HG03280 (cell line): ENCODE measurements around the gene KYNU.
A peak's percentile ranks its signal among the peaks of the same experiment; 100 is the strongest.

Source experiments
- ATAC-seq: cut with Tn5 transposase; IDR thresholded peaks from one replicate; pipeline ENCODE4 v1.9.1; 2021; ENCODE audit warnings: mild to moderate bottlenecking, moderate library complexity; ENCODE audit not compliant: unreplicated experiment

Gene KYNU

DNA sequence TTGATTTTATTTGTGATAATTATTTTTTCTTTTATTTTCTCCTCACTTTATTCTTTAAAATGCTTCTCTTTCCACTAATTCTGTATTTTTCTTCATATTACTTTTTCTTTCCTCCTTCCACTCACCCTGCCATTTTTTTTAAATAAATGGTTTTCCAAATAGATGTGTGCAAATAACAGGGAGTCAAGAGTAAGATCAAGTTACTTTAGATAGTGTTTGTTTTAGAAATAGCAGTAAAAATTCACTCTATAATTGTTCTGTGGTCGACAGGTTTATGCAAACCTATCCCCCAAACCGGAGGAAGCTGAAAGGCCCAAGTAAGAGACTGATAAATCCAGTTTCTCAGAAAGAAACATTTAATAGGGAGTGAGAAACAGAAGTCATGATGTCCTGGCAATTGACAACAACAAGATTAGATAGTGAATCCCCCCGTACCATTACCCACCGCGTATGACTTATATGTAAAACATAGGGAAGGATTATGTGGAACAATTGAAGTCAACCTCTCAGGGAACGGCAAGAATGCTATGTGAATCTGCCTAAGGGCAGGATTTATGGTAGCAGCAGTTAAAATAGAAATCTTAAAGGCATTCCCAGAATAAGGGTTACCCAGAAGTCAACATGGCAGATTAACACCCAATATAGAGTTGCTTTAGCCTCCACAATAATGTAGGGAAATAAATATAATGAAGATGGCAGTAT is 75.5 kb downstream of the KYNU start:
- no peak for ATAC-seq

DNA sequence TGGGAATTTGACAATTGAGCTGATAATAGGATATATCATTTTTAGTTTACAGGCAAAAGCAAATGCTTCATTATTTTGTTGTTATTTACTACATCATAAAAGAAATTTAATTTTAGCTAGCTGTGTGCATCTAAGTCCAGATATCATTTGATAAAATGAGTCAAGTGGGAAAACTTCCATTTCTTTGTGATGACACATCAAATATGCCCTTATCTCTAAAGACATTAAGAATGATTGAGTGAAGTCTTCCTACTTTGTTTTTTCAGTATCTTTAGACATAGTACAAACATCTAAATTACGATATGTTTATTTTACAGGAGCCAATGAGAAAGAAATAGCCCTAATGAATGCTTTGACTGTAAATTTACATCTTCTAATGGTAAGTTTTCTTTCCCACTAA is 77.0 kb downstream of the KYNU start:
- ATAC-seq = no peak

GRCh38 chr2:142957144-142957543 is 79.7 kb downstream of the KYNU start:
- ATAC-seq = no peak

DNA sequence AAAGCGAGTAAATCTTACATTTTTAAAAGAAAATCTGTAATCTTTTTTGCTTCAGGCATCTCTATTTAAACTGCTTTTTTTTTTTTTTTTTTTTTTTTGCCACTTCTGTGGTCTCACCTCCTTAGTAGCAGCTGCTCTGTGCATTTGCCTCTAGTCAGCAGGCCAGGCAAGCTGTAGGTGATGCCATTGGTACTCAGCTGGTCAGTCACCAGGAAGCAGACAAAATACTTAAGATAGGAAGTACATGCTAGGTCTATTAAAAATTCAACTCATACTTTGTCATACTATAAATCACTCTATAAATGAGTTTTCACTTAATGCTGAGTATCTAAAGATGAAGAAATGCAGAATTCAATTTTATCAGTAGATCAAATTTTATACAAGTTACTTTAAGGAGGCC is 83.7 kb downstream of the KYNU start:
- no peak for ATAC-seq

GRCh38 chr2:142965443-142965842 is 88.0 kb downstream of the KYNU start:
- ATAC-seq = no peak

GRCh38 chr2:142966284-142966683 is 88.8 kb downstream of the KYNU start:
- ATAC-seq = no peak

DNA sequence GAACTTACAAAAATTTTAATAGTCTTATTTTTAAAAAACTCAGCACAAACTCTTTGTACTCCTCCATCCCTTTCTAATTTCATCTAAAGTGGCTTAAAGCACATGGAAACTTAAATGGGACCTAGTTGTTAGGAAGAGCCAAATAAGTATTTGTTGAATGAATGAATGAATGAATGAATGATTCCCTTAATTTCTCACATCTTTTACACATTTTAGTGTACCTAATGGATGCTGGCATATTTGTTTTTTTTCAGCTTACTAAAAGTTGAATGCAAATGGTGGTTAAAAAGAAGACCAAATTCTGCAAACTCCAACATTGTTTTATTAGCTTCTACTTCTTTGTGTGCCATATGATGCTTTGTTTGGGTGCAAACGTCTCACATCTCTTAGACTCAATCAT is 89.6 kb downstream of the KYNU start:
- no peak for ATAC-seq

DNA sequence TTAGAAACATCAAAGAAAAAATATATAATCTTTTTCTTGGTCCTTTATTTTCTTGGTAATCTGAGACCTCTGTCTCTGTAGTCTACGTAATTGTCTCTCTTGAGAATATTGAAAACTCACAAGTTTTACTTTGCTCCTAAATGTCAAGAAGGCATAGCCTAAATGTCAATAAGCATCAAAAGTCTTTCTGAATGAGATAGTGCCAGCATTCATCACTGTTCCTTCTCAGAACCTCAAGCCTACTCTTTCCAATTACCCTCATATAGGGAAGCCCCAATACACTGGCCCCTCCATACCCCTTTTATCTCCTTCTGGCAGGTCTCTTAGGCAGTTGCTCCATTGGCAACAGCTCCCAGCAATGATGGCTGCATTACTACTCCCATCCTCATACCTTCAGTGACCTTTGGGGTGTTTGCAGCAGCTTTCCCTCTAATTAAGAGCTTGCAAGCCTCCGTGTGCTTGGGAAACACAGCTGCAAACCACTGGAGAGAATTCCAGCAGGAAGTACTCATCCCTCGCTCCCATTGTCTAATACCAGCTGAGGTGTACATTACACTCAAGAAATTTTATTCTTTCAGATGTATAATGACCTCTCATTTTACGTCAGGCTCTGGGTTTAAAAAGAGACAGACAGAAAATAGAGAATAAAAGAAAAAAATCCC is 95.8 kb downstream of the KYNU start:
- no peak for ATAC-seq

- no peak for ATAC-seq
These were observed 96.4 kb downstream of the KYNU start for GRCh38 chr2:142973822-142974207.

- ATAC-seq = no peak
These were observed 97.0 kb downstream of the KYNU start for GRCh38 chr2:142974288-142975024.

DNA sequence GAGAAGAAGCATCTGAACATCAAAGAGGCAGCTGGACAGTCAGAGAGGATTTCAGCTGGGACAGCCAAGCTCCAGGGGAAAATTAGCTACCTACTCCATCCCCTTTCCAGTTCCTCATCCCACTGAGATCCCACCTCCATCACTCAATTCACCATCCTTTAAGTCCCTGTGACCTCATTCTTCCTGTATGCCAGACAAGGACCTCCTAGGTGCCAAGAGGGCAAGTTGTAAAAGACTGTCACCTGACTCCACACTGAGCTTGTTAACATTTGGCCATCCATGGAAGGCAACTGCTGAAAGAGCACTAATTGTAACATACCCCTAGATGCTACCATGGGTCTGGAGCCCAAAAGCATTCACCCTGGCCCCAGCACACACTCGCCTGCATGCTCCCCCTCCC is 97.8 kb downstream of the KYNU start:
- no peak for ATAC-seq

GRCh38 chr2:142980246-142981068 is 103.0 kb downstream of the KYNU start:
- ATAC-seq = peak; percentile 60

DNA sequence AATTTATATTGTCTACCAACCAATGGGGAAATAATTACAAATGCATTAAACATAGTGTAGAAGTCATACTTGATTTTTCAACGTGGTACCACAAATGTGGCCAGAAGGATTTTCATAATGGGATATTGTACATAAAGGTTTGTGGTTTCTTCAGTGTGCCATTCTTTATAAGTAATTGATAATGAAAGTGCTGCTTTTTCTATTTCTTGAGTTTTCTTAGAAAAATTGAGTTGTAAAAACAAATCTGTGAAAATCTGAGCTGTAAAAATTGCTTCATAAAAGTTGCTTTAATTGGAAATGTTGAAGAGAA is 103.6 kb downstream of the KYNU start:
- ATAC-seq = no peak

- ATAC-seq = no peak
These were observed 104.3 kb downstream of the KYNU start for GRCh38 chr2:142981756-142982155.

- ATAC-seq = no peak
These were observed 105.7 kb downstream of the KYNU start for GRCh38 chr2:142983174-142983573.

GRCh38 chr2:142984657-142985056 is 107.2 kb downstream of the KYNU start:
- ATAC-seq = no peak

GRCh38 chr2:142987044-142987443 is 109.6 kb downstream of the KYNU start:
- ATAC-seq = no peak

DNA sequence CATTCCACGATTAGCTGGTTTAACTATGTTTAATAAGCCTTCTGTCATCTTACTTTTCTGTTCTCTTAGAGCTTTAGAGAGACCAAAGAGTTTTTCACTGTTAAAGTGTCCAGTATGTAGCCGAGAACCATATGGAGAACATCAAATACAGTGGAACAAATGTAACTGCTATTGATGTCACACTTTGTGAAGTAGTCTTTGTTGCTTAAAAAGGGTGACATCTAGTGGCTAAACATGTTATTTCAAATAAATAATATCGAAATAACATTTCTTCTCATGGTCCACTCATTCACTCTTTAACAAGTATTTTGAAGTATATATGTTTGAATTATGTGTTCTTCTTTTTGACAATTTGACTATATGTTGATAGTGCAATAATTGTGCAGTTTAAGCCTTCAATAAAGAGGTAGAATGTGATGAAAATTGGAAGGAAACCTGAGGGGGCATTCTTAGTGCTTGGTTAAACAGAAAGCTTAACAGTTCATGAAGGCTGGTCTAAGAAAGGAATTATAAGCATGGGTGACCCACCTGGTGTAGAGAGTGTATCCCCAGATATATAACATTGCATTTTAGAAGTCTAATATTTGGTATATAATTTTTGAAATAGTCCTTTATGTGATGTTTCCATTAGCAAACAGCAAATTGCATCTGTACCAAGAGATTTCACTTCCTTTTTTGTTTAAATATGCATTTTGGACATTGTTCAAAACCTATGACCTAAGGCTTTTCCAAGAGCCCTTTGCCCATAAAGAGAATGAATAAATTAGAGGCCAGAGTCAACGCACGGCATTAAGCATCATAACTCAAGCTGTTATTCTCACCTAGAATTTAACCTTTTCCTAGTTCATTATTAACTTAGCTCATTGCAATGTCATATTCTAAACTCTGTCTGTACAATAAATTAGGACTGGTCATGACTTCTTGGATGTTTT is 112.1 kb downstream of the KYNU start:
- no peak for ATAC-seq

DNA sequence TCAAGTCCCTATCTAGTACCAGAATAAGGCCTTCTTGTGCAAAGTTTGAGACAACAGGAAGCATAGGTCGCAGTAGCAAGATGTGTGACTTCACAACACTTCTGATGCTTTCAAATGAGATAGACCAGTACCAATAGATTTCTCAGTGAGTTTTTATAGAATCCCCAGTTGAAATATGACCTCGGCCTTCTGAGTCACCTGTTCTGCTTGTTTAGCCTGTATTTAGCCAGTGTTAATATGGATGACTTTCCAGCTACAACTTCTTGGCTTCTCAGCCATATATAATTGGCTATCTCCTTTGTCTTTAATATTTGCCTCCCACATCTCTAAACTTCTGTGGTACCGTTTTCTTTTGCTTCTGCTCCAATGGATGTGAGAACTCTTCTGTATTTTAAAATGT is 113.8 kb downstream of the KYNU start:
- ATAC-seq = no peak

- no peak for ATAC-seq
These were observed 115.4 kb downstream of the KYNU start for GRCh38 chr2:142992840-142993239.
